LNCaP clone FGC (cell line): ENCODE measurements around the gene EFNB1.
"Not testable (repeated sequence)": the region's sequence is repeated elsewhere in the genome, so short reads cannot be mapped to it uniquely, and the experiment has no call there.

Experiments
- DNase-seq: peaks from one replicate; pipeline ENCODE4 v3.0.0-alpha.2; 2011; ENCODE audit warnings: low read depth
- H3K4me3 ChIP-seq: 2 replicates; pipeline ENCODE4 v1.5.1; 2011; ENCODE audit warnings: mild to moderate bottlenecking, low read depth, low read length, control low read depth
- TF ChIP-seq, protein P1 (sequence below): IDR thresholded peaks from 2 replicates; pipeline ENCODE4 v1.5.1; 2012; ENCODE audit warnings: mild to moderate bottlenecking; ENCODE audit not compliant: control insufficient read depth, insufficient read depth; ENCODE audit errors: extremely low read depth

The EFNB1 gene

DNA sequence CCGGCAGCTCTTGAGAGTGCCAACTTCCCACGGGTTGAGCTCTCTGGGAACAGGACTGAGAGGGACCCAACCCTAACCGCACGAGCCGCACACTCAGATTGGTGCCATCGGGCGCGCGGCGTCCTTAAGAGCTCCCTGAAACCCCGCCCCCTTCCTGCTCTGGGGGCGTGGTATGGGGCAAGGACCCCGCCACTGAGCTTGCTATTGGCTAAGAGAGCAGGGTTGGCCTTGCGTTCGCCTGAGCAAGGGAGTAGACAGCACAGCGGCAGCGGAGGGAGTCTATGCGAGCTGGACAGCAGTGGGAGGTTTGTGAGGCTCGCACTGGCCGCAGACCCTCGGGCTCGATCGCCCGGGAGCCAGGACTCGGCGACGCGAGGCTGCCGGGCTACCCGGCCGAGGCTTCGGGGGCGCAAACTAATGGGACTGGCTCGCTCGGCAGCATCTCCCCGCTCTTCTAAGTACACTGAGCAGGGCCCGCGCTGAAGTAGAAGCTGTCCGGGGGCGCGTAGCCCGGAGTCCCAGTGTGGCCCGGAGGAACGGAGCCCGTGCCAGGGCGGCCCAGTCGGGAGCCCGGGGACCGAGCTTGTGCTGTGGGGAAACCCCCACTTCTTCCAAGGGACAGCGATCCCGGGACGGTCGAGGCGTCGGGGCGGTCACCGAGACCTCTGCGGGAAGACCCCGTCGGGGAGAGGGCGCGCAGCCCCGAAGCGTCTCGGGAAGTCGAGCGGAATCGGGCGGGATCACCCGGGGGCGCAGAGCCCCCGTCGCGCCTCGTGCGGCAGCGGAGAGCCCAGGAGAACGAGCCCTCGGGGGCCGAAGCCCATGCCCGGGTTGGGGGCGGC lies at the start of gene EFNB1:
EFNB1 (plus strand) TSS at position 282 of the 842 bp plus-strand sequence. CDS start 756 bp downstream, outside the sequence.
- peak; percentile 87 for DNase-seq
- peak within 1 kb of the TSS; percentile 66 for H3K4me3 ChIP-seq
- TF ChIP-seq, protein P1, sequence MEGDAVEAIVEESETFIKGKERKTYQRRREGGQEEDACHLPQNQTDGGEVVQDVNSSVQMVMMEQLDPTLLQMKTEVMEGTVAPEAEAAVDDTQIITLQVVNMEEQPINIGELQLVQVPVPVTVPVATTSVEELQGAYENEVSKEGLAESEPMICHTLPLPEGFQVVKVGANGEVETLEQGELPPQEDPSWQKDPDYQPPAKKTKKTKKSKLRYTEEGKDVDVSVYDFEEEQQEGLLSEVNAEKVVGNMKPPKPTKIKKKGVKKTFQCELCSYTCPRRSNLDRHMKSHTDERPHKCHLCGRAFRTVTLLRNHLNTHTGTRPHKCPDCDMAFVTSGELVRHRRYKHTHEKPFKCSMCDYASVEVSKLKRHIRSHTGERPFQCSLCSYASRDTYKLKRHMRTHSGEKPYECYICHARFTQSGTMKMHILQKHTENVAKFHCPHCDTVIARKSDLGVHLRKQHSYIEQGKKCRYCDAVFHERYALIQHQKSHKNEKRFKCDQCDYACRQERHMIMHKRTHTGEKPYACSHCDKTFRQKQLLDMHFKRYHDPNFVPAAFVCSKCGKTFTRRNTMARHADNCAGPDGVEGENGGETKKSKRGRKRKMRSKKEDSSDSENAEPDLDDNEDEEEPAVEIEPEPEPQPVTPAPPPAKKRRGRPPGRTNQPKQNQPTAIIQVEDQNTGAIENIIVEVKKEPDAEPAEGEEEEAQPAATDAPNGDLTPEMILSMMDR: no peak

DNA sequence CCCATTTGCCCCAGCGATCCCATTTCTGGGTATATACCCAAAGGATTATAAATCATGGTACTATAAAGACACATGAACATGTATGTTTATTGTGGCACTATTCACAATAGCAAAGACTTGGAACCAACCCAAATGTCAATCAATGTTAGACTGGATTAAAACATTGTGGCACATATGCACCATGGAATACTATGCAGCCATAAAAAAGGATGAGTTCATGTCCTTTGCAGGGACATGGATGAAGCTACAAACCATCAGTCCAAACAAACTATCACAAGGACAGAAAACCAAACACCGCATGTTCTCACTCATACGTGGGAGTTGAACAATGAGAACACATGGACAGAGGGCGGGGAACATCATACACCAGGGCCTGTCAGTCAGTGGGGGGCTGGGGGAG lies 47.5 kb upstream of the EFNB1 start:
- not testable (repeated sequence) for DNase-seq, H3K4me3 ChIP-seq

DNA sequence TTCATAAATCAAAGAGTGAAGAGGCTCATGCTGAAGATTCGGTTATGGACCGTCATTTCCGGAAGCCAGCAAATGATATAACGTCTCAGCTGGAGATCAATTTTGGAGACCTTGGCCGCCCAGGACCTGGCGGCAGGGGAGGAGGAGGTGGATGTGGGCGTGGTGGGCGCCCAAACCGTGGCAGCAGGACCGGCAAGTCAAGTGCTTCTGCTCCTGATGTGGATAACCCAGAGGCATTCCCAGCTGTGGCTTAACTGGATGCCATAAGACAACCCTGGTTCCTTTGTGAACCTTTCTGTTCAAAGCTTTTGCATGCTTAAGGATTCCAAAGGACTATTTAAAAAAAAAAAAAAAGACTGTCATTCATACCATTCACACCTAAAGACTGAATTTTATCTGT lies 44.0 kb upstream of the EFNB1 start:
- no peak for DNase-seq
- H3K4me3 ChIP-seq: no peak overlapping the region
- TF ChIP-seq, protein P1: no peak

DNA sequence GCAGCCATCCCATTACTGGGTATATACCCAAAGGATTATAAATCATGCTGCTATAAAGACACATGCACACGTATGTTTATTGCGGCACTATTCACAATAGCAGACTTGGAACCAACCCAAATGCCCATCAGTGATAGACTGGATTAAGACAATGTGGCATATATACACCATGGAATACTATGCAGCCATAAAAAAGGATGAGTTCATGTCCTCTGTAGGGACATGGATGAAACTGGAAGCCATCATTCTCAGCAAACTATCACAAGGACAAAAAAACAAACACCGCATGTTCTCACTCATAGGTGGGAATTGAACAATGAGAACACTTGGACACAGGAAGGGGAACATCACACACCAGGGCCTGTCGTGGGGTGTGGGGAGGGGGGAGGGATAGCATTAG lies 42.2 kb upstream of the EFNB1 start:
- not testable (repeated sequence) for H3K4me3 ChIP-seq, DNase-seq

DNA sequence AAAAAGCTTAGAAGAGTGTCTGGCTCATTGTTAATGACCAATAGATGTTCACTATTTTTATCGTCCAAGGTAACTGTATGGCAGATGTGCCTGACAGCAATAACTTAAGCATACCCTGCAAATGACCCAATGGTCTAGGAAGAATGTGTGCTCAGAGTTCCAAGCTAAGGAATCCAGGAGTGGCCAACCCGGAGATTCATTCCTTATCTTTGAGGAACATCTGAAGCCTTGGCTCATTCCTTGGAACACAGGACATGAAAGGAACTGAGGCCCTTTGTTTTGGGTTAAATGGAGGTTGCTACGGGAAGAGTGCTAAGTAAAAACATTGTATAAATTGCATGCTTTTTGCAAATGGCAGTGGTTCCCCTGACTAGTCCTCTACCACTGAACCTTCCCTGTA lies 38.9 kb upstream of the EFNB1 start:
- no peak overlapping the region for H3K4me3 ChIP-seq
- no peak for DNase-seq
- TF ChIP-seq, protein P1: no peak

DNA sequence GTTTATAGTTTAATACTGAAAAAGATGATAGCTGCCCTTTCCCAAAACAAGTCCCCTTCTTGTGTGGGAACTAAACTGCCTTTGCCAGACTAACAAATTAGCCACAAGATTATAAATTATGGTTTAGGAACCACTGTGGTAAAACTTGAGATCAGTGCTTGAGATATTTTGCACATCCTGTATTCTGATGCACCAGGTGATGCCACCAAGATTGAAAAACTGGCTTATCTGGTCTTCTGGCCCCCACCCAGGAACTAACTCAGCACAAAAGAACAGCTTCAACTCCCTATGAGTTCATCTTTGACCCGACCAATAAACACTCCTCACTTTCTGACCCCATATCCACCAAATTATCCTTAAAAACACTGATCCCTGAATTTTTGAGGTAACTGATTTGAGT lies 36.7 kb upstream of the EFNB1 start:
- DNase-seq: no peak
- no peak overlapping the region for H3K4me3 ChIP-seq
- TF ChIP-seq, protein P1: no peak

DNA sequence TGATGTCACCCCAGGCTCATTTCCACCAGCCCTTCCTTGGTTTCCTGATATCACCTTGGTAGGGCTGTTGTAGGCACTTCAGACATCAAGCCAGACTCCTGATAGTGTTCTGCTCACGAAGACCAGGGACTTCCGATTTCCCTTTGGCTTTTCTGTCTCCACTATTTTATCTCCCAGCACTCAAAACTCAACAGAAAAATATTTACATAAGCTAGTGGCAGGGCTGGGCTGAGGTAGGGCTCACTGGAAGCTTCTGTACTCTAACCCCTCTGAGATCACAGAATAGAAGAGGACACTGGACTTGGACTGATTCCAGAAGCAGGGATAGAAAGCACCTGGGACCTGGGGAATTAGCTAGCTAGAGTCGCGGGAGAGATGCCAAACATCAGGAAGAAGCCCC lies 34.4 kb upstream of the EFNB1 start:
- DNase-seq: no peak
- no peak overlapping the region for H3K4me3 ChIP-seq
- TF ChIP-seq, protein P1: no peak

DNA sequence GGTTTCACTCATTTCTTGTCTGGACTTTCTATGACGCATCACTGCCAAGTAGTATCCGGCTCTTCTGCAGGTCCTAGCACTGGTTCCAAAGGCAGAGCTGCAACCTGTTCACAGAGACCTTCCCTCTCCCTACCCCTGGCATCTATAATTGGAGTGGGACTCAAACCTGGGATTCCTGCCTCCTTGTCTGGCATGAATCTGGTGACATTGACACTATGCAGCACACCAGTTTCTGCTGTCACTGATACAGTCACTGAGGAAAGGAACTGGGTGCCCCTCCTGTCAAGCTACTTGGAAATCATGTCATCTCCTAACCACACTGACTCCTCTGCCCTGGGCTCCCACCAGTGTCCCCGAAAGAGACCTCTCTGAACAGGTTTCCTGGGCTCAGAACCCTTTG lies 33.1 kb upstream of the EFNB1 start:
- TF ChIP-seq, protein P1: no peak
- no peak overlapping the region for H3K4me3 ChIP-seq
- no peak for DNase-seq

DNA sequence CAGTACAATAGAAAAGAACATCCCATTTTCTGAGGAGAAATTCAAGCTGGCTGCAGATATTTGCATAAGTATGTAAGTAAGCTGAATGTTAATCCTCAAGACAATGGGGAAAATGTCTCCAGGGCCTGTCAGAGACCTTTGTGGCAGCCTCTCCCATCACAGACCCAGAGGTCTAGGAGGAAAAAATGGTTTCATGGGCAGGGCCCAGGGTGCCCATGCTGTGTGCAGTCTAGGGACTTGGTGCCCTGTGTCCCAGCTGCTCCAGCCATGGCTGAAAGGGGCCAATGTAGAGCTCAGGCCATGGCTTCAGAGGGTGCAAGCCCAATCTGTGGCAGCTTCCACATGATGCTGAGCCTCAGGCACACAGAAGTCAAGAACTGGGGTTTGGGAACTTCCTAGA lies 30.4 kb upstream of the EFNB1 start:
- not testable (repeated sequence) for DNase-seq, H3K4me3 ChIP-seq
